Ovary (tissue), 3 donors: ENCODE results near the gene KCND1.

ENCODE experiments used
- CTCF ChIP-seq, 3 donors: fragments of 450-650 bp in 2 of 3; fragments of 200-600 bp in 1 of 3; IDR thresholded peaks; one replicate each; pipeline versions ENCODE4 v1.5.1 to v1.8.0; 2016 to 2022; ENCODE audit warnings: antibody characterized with exemption in 3 of 3, mild to moderate bottlenecking in 1 of 3
- EP300 ChIP-seq: sonication (generic); formaldehyde crosslinking; IDR thresholded peaks from one replicate; pipeline ENCODE4 v1.6.1; 2017; ENCODE audit warnings: antibody characterized with exemption
- donor health status: DM: no; HTN: no; CAD: no.

DNA sequence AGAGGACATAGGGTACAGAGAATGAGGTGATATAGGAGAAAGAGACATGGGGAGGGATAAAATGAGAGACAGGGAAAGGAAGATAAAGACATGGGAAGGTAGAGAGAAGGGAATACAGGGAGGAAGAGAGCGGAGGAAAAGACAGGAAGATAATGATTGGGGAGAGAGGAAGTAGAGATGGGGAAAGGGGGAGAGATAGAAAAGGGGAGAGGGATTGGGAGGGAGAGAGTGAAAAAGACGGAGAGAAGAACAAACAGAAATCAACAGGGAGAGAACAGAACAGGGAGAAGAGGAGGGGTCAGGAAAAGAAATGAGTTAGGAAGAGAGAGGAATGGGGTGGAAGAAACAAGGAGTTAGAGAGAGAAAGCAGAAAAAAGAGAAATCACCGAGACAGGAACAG is 25.8 kb upstream of the KCND1 start:
- TF ChIP-seq CTCF (IDR thresholded peaks at IDR 0.05): no peak
- TF ChIP-seq EP300: no peak
